Testis (tissue), 3 donors: Measurements from ENCODE around the gene DYNC1I1. TPM values are rescaled to one million over a fixed set of nuclear protein-coding genes. Genes with fewer than 3 reads are reported as not detected.

ENCODE experiments used
- DNase-seq: peaks from one replicate; pipeline ENCODE4 v3.0.0-alpha.2; 2019
- H3K27ac ChIP-seq, 2 donors: fragments of 200-600 bp; sonication (generic); one replicate each; pipeline ENCODE4 v1.5.1; 2019
- H3K27me3 ChIP-seq: fragments of 200-600 bp; sonication (generic); one replicate; pipeline ENCODE4 v1.5.1; 2019
- H3K36me3 ChIP-seq: fragments of 200-600 bp; sonication (generic); one replicate; pipeline ENCODE4 v1.5.1; 2017; ENCODE audit warnings: low read depth; ENCODE audit errors: missing control alignments
- H3K4me1 ChIP-seq: fragments of 200-600 bp; sonication (generic); one replicate; pipeline ENCODE4 v1.5.1; 2019
- H3K4me3 ChIP-seq, 2 donors: fragments of 200-600 bp; sonication (generic); one replicate each; pipeline ENCODE4 v1.5.1; 2017 to 2019
- H3K9me3 ChIP-seq: fragments of 200-600 bp; sonication (generic); one replicate; pipeline ENCODE4 v1.5.1; 2017
- POLR2A ChIP-seq: fragments of 450-650 bp; IDR thresholded peaks from one replicate; pipeline ENCODE4 v1.6.1; 2017; ENCODE audit warnings: antibody characterized with exemption, mild to moderate bottlenecking, moderate library complexity
- WGBS, 2 donors: methylation state at CpG; one replicate each; pipeline ENCODE4 v1.1.5; 2018; 5-methylcytosine and 5-hydroxymethylcytosine counted together
- intact Hi-C: fragments of 100-400 bp; cut with DNase I; formaldehyde crosslinking; loops from one replicate; pipeline ENCODE4 v1.15.1; 2023; ENCODE audit warnings: low total_unique reads
- polyA plus RNA-seq: library from polyadenylated mRNA; stranded (reverse); fragments of 350-450 nt; fragmentation: Illumina TruSeq; extraction: RNeasy Lipid Tissue Mini Kit (QIAGEN cat#74804); gene quantifications from one replicate; pipeline ENCODE4 v1.2.3, GENCODE V29; 2014; ENCODE audit warnings: low read depth, low replicate concordance; ENCODE audit not compliant: insufficient read depth
- total RNA-seq, 2 donors: library from RNA; depleted of rRNA; stranded (reverse); fragments of >200 nt; gene quantifications; one replicate each; pipeline ENCODE4 v1.2.3, GENCODE V29; 2016
- TF ChIP-seq, protein P1 (sequence below), 3 experiments: fragments of 450-650 bp in 2 of 3; fragments of 200-600 bp in 1 of 3; sonication (generic) in 1 of 3; IDR thresholded peaks; one replicate each; pipeline ENCODE4 v1.5.1; 2016 to 2019; ENCODE audit warnings: antibody characterized with exemption in 3 of 3, mild to moderate bottlenecking in 2 of 3, moderate library complexity in 1 of 3

Gene DYNC1I1
- total and polyA plus RNA-seq, 3 donors from 2014 or later, result 3.7 to 7.1 (median 5.0) TPM

GRCh38 chr7:95847061-95847460 is 74.7 kb downstream of the DYNC1I1 start:
- no peak for DNase-seq
- no peaks in the 10 kb centered on the region for H3K27me3 ChIP-seq
- H3K9me3 ChIP-seq, result no peaks in the 10 kb centered on the region
- no peak overlapping the region for H3K4me3 ChIP-seq
- WGBS, 2 donors, result 66 to 67% methylated on average over 4 of the region's 4 CpGs
- intact Hi-C loops, result no loop called here
- H3K4me1 ChIP-seq, result no peaks in the 10 kb centered on the region
- no peak overlapping the region for H3K27ac ChIP-seq
- TF ChIP-seq, protein P1, sequence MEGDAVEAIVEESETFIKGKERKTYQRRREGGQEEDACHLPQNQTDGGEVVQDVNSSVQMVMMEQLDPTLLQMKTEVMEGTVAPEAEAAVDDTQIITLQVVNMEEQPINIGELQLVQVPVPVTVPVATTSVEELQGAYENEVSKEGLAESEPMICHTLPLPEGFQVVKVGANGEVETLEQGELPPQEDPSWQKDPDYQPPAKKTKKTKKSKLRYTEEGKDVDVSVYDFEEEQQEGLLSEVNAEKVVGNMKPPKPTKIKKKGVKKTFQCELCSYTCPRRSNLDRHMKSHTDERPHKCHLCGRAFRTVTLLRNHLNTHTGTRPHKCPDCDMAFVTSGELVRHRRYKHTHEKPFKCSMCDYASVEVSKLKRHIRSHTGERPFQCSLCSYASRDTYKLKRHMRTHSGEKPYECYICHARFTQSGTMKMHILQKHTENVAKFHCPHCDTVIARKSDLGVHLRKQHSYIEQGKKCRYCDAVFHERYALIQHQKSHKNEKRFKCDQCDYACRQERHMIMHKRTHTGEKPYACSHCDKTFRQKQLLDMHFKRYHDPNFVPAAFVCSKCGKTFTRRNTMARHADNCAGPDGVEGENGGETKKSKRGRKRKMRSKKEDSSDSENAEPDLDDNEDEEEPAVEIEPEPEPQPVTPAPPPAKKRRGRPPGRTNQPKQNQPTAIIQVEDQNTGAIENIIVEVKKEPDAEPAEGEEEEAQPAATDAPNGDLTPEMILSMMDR (IDR thresholded peaks at IDR 0.05), result no peak
- no peak for TF ChIP-seq POLR2A
- H3K36me3 ChIP-seq, result no peaks in the 10 kb centered on the region

DNA sequence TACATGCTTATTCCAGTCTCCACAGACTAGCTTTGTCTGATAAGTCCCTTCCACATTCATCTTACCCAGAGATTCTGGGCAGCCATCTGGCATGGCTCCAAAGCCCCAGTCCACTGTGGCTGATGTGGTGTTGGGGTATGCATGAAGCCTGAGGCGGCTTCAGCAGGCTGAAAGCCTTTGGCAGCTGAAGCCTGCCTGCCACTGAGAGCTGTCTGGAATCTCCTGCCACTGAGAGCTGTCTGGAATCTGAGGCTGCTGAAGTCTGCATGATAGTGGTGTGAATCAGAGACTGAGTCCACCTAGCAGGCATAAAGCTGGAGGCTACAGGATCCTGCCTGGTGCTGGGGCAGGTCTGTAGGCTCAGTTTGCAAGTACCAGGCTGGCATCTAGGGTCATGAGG is 87.1 kb downstream of the DYNC1I1 start:
- 82% methylated on average over 1 of the region's 1 CpG; no CpG with 5 or more reads in 1 of the 2 donors for WGBS, 2 donors
- DNase-seq, result no peak

DNA sequence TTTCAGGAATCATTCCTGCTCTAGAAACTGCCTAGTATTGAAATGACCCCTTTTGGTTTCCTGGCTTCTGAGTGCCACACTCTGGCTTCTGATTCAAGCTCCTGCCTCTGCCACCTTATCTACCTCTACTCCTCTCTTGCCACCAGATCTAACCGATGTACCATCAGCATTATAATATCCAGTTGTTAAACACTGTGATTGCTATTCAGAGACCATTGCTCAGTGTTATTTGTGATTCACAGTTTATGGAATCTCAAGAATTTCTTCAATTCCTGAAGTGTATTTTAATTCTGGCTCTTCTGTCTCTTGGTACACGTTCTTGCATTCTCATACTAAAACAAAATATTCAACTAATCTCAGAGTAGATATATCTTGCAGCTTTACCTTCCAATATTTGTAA is 88.7 kb downstream of the DYNC1I1 start:
- Histone ChIP-seq H3K27ac (no peak overlapping the region), H3K9me3 (no peaks in the 10 kb centered on the region), H3K4me1 (no peaks in the 10 kb centered on the region), H3K27me3 (no peaks in the 10 kb centered on the region), H3K4me3 (no peak overlapping the region), H3K36me3 (no peaks in the 10 kb centered on the region)
- intact Hi-C loops, result no loop called here
- no peak for TF ChIP-seq POLR2A
- TF ChIP-seq, protein P1 (IDR thresholded peaks at IDR 0.05), result no peak
- 68 to 74% methylated on average over 2 of the region's 2 CpGs for WGBS, 2 donors
- no peak for DNase-seq

More for the DNA sequence above, 87.1 kb downstream of the DYNC1I1 start:
- Histone ChIP-seq H3K27me3 (no peaks in the 10 kb centered on the region), H3K4me3 (no peak overlapping the region), H3K27ac (no peak overlapping the region), H3K4me1 (no peaks in the 10 kb centered on the region), H3K36me3 (no peaks in the 10 kb centered on the region), H3K9me3 (no peaks in the 10 kb centered on the region)
- intact Hi-C loops, result no loop called here
- TF ChIP-seq, protein P1 (IDR thresholded peaks at IDR 0.05), result no peak
- no peak for TF ChIP-seq POLR2A

DNA sequence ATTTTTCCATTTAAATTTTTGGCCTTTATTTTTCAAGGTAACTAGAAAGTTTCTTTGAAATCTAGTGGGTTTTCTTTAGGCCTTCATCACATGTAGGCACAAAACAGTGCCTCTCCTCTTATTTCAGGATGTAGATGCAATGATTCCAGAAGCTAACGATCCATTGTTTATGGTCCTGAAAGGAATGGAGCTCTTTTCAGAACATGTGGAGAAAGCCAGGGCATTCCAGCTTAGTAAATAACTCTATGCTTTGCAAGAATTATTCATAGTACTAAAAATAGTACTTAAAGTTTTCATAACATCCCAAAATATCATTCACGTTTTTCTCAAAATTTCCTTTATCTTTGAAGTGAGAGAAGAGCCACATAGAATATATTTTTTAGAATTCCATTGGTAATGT is 91.3 kb downstream of the DYNC1I1 start:
- Histone ChIP-seq H3K4me1 (no peaks in the 10 kb centered on the region), H3K9me3 (no peaks in the 10 kb centered on the region), H3K27ac (no peak overlapping the region), H3K4me3 (no peak overlapping the region), H3K36me3 (no peaks in the 10 kb centered on the region), H3K27me3 (no peaks in the 10 kb centered on the region)
- TF ChIP-seq POLR2A, result no peak
- TF ChIP-seq, protein P1 (IDR thresholded peaks at IDR 0.05), result no peak
- no peak for DNase-seq
- intact Hi-C loops, result no loop called here
- 61 to 62% methylated on average over 2 of the region's 2 CpGs for WGBS, 2 donors

DNA sequence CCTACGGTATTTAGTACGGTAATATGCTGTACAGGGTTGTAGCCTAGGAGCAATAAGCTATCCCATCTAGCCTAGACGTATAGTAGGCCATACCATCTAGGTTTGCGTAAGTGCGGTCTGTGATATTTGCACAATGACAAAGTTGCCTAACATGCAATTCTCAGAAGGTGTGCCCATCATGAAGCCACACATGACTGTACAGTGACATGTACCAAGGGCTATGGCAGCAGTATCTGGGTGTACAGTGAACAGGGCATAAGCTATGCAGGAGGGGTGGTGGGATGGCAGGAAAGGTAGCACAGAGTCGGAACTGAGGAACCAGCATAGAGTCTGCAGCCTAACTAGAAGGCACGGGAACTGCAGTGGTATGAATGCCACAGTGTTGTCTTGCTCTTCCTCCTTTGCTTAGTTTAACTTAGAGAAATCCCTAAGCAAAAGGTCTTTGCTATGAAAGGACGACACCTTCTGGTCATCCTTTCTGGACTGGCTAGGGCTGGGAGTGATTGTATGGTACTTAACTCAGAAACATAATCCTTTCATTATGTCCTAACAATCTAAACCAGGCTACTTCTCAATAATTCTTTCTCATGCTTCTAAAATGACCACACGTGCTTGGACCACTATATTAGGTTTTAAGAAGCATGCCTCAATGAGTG is 93.5 kb downstream of the DYNC1I1 start:
- H3K4me3 ChIP-seq, result no peak overlapping the region
- H3K36me3 ChIP-seq, result no peaks in the 10 kb centered on the region
- DNase-seq, result no peak
- no peaks in the 10 kb centered on the region for H3K9me3 ChIP-seq
- H3K27ac ChIP-seq, result no peak overlapping the region
- TF ChIP-seq, protein P1 (IDR thresholded peaks at IDR 0.05), result no peak
- no peak for TF ChIP-seq POLR2A
- H3K4me1 ChIP-seq, result no peaks in the 10 kb centered on the region
- intact Hi-C loops, result no loop called here
- no peaks in the 10 kb centered on the region for H3K27me3 ChIP-seq
- 79 to 88% methylated on average over 9 of the region's 9 CpGs for WGBS, 2 donors
